Chondrocyte (in vitro differentiated cells): ENCODE measurements around the gene IL34. TPM values are rescaled to one million over a fixed set of nuclear protein-coding genes. Genes with fewer than 3 reads are reported as not detected.

Experiments
- DNase-seq: peaks from one replicate; pipeline ENCODE4 v3.0.0; 2021; ENCODE audit warnings: mixed read lengths, low spot score
- H3K27ac Mint-ChIP-seq: one replicate; pipeline ENCODE4 v1.8.0; 2021; ENCODE audit warnings: mild to moderate bottlenecking, moderate library complexity, mixed read lengths; ENCODE audit not compliant: unreplicated experiment
- H3K27me3 Mint-ChIP-seq: 2 replicates; pipeline ENCODE4 v1.8.0; 2021; ENCODE audit warnings: low read depth, mixed read lengths
- H3K36me3 Mint-ChIP-seq: 2 replicates; pipeline ENCODE4 v1.8.0; 2021; ENCODE audit warnings: low read depth, mixed read lengths
- H3K4me1 Mint-ChIP-seq: 2 replicates; pipeline ENCODE4 v1.8.0; 2021; ENCODE audit warnings: low read depth, mild to moderate bottlenecking, mixed read lengths
- H3K4me3 Mint-ChIP-seq: one replicate; pipeline ENCODE4 v1.8.0; 2021; ENCODE audit warnings: mild to moderate bottlenecking, moderate library complexity, mixed read lengths; ENCODE audit not compliant: unreplicated experiment
- H3K9me3 Mint-ChIP-seq: 2 replicates; pipeline ENCODE4 v1.8.0; 2021; ENCODE audit warnings: low read depth, mixed read lengths
- CTCF ChIP-seq: fragments of 200-600 bp; sonication (generic); IDR thresholded peaks from 2 replicates; pipeline ENCODE4 v1.5.0; 2021; ENCODE audit warnings: antibody characterized with exemption, mild to moderate bottlenecking, moderate library complexity
- total RNA-seq: library from RNA; stranded (reverse); gene quantifications from 3 replicates; pipeline ENCODE4 v1.2.1, GENCODE V29; 2021

Gene IL34
- total RNA-seq, 1 donor from 2014 or later = 20.8 TPM

- Mint-ChIP-seq H3K4me3 (no peak overlapping the region), H3K27me3 (no peaks in the 10 kb centered on the region), H3K9me3 (no peaks in the 10 kb centered on the region), H3K27ac (peak overlapping the region; percentile 100), H3K4me1 (peaks cover 95% of the 10 kb centered on the region), H3K36me3 (no peaks in the 10 kb centered on the region)
- TF ChIP-seq CTCF = no peak
- DNase-seq = no peak
These were observed 58.2 kb downstream of the IL34 start for GRCh38 chr16:70704586-70704985.

- H3K4me1 Mint-ChIP-seq = peaks cover 92% of the 10 kb centered on the region
- H3K36me3 Mint-ChIP-seq = no peaks in the 10 kb centered on the region
- H3K27ac Mint-ChIP-seq = peak overlapping the region; percentile 100
- no peaks in the 10 kb centered on the region for H3K27me3 Mint-ChIP-seq
- DNase-seq = no peak
- no peak overlapping the region for H3K4me3 Mint-ChIP-seq
- no peaks in the 10 kb centered on the region for H3K9me3 Mint-ChIP-seq
- TF ChIP-seq CTCF = no peak
These were observed 58.7 kb downstream of the IL34 start for GRCh38 chr16:70705056-70705455.

GRCh38 chr16:70706948-70707465 is 60.6 kb downstream of the IL34 start:
- Mint-ChIP-seq H3K27me3 (no peaks in the 10 kb centered on the region), H3K4me1 (peaks cover 85% of the 10 kb centered on the region), H3K36me3 (no peaks in the 10 kb centered on the region), H3K27ac (peak overlapping the region; percentile 89), H3K4me3 (peak overlapping the region; percentile 1), H3K9me3 (no peaks in the 10 kb centered on the region)
- TF ChIP-seq CTCF = no peak
- no peak for DNase-seq

GRCh38 chr16:70708366-70709246 is 62.2 kb downstream of the IL34 start:
- Mint-ChIP-seq H3K4me1 (peaks cover 85% of the 10 kb centered on the region), H3K27me3 (no peaks in the 10 kb centered on the region), H3K9me3 (no peaks in the 10 kb centered on the region), H3K27ac (peak overlapping the region; percentile 89), H3K4me3 (no peak overlapping the region), H3K36me3 (no peaks in the 10 kb centered on the region)
- DNase-seq = no peak
- TF ChIP-seq CTCF = no peak

GRCh38 chr16:70709457-70709856 is 63.1 kb downstream of the IL34 start:
- Mint-ChIP-seq H3K4me3 (no peak overlapping the region), H3K27ac (no peak overlapping the region), H3K36me3 (no peaks in the 10 kb centered on the region), H3K4me1 (peaks cover 84% of the 10 kb centered on the region), H3K9me3 (no peaks in the 10 kb centered on the region), H3K27me3 (no peaks in the 10 kb centered on the region)
- no peak for DNase-seq
- TF ChIP-seq CTCF = no peak
